NCI-H1436 treated with DMSO at 0.1 percent for 48 hours (cell line): ENCODE data around the gene IFI44L.
A peak's percentile ranks its signal among the peaks of the same experiment; 100 is the strongest.

ENCODE experiments used
- DNase-seq: peaks from one replicate; lab custom pipeline; 2025; lab: John Stamatoyannopoulos, UW

Gene IFI44L

DNA sequence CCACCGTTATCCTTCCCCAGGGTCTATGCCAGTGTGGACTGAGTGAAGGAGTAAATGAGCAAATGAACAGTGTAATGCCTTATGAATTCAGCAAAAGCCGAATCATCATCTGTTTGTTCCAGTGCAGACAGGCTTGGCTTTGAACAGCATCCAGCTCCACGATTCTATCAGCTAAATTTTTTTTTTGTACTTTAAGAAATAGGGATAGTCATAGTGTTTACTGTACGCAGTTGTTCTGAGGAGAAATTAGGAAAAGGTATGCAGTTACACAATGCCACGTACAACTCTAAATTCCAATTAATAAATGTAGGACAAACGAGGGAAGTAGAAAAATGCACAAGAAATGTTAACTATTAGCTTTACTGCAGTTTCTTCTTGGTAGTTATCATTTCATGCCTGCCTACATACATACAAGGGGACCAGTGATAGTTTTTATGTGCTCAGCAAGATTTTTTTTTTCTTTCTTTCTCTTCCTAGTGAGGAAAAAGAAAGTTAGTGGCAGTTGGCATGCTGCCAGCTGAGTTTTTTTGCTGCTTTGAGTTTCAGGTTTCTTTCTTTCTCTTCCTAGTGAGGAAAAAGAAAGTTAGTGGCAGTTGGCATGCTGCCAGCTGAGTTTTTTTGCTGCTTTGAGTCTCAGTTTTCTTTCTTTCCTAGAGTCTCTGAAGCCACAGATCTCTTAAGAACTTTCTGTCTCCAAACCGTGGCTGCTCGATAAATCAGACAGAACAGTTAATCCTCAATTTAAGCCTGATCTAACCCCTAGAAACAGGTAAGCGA, at the start of gene IFI44L:
Gene IFI44L (plus strand): TSS at position 646 of the 777 bp plus-strand sequence. CDS start 7,468 bp downstream, outside the sequence.
- DNase-seq: no peak

DNA sequence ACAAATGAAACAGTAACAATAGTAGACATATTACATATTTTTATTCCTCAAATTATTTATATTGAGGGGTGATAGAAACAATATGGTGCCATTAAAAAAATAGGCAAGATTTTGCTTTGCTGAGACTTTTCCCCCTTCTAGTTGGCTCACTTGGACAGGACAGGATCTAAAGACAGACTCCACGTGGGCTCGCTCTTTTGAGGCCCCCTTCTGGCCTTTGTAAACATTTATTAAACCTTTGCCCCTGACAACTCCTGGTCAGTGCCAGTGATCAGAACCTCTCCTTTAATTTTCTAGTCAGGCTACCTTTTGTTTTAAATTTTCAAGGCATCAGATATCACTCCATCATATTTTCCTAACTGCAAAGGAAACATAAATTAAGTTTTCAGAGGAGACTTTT, 49.7 kb upstream of the IFI44L start:
- no peak for DNase-seq

DNA sequence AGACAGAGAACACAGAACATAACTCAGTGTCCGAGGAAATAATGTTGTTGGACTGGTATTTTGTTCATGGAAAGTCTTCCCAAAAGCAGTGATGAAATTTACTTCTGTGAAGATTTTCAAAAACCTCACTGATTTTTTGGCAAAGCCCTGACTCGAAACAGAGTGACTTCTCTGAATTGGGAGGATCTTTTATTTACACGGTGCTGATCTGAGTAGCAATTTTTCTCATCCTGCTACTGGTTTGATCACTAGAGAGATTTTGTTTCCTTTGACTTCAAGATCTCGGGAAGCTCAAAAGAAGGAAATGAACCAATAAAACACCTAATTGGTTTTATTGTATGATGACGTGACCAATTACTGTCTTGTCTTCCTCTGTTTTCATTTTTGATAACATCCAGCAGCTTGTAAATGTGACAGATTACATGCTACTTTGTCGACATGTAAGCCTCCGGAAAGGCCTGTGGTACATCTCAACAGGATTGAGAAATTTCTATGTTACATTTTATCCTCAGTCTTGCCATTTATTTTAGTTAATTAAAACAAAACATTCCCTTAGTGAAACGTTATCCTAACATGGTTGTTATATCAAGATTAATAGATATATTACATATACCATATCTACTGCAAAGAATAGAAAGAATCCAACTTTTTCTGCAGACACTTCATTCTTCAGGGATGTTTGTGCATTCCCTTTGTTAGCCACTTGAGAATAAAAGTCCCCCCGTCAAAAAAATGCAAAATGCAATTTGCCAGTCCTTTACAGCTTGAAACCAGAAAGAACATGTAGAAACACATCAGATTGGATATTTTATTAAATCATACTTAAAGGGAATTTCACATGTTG, 42.8 kb upstream of the IFI44L start:
- DNase-seq: no peak

DNA sequence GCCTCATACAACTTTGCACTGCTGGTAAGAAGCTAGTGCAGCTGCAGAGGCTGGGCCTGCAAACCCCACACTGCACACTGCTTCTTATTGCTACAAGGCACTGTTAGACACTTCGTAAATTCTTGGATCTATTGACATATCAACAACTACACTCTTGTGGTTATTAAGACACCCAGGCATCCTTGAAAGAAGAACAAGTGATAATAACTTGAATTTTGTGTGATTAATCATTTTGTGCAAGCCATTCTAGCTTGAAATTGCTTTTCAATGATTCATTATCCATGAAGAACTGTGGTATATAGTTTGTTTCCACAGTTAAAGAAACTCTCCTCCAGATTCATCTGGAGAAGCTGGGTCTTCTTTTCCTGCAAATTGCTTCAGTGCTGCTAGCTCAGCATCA, 33.7 kb upstream of the IFI44L start:
- no peak for DNase-seq

DNA sequence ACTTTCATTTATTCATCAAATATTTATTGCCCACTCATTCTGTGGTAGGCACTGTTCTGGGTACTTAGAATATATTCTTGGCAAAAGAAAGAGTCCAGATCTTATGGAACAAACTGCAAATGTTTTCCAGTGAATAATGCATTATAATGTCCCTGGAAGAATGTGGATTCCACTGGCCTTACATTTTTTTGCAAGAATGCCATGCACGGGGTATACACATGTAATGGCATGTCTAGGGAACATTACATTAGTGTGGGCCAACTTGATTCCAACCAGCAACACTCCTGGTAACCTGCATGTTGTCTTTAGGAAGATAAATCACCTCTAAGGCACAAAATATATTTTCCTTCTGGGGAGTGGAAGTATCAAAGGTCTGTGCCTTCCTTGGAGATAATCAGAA, 33.0 kb upstream of the IFI44L start:
- no peak for DNase-seq

DNA sequence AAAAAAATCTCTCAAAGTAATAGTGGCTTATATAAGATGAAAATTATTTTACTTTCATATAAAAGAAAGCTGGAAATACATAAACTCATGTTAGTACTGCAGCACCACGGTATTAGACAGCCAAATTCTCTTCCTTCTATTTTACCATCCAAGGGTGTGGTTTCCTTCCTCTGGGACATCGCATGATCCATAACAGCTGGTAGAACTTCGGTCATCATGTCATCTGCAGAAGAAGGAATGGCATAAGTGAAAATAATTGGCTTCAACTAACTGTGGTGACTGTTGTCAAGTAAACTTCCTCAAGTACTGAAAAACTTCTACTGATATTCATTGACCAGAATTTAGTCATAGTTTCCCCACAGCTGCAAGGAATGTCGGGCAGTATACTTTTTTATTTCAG, 28.3 kb upstream of the IFI44L start:
- DNase-seq: no peak

DNA sequence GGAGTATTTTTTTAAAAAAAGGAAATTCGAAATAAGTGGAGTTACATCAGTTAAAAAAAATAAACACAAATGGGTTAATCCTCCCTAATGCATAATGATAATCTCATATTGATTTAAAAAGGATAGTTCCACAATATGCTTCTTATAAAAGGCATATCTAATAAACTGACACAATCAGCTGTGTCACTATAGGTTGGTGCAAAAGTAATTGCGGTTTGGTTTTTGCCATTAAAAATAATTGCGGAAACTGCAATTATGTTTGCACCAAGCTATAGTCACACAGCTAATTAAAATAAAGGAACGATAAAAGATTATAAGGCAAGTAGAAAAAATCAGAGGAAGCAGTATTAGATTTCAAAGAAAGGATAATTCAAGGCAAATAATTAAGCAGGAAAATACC, 21.0 kb upstream of the IFI44L start:
- DNase-seq: no peak

DNA sequence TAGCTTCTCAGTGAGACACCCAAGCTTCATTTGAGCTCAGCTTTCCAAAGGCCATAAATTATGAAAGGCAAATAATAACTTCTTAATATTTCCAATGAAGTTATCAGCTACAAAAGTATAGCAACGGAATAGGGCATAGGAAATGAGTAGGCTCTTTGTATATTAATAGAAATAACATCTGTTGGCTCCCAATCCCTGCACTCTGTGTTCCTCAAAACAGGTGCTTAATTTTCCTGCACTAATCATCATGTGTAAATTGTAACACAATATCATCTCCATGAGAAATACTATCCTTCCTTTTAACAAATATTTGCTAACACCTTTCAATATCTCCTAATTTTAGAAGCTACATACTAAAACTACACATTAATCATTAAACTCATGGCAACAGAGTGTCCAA, 19.2 kb upstream of the IFI44L start:
- DNase-seq: no peak

DNA sequence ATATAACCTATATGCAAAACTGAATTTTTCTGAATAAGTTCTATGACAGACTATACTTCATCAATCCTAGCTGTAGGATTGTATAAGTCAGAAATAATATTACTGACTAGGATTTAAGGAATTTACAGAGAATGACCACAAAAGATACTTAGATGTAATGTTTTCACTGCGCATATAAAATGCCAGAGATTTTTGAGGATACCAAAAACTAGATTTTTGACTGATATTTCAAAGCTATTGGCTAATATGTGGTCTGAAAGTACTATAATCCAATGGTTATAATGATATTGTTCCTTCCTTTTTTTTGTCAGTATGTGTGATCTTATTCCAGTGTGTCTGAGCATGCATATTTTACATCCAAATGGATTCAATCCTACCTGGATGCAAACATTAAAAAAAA, 17.0 kb upstream of the IFI44L start:
- no peak for DNase-seq

DNA sequence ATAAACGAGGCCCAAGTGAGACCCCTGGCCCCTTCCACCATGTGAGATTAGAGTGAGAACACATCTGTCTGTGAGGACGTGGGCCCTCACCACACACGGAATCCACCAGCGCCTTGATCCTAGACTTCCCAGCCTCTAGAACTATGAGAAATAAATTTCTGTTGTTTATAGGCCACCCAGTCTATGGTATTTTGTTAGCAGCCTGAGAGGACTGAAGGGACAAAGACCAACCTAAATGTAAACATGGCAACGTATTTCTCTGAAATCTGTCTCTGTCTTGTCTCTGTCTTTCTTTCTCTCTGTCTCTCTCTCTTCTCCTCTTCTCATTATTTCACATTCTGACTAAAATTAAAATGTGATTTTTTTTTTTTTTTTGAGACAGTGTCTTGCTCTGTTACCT, 15.6 kb upstream of the IFI44L start:
- no peak for DNase-seq

DNA sequence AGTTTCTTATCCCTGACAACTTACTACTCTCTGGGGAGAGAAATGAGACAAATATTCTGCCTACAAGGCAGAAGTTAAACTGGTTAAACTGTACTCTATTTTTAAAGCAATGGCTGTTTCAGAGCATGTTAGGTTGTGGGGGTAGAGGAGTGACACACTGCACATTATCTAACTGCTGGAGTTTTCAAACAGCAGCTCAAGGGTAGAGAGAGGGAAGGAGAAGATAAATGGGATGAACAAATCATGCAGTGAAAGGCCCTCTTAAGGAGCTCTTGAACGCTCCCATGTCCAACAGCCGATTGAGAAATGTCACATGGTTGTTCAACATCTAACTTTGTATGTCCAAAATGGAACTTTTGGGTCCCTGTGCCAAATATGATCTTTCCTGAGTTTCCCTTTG, 14.0 kb upstream of the IFI44L start:
- DNase-seq: no peak

DNA sequence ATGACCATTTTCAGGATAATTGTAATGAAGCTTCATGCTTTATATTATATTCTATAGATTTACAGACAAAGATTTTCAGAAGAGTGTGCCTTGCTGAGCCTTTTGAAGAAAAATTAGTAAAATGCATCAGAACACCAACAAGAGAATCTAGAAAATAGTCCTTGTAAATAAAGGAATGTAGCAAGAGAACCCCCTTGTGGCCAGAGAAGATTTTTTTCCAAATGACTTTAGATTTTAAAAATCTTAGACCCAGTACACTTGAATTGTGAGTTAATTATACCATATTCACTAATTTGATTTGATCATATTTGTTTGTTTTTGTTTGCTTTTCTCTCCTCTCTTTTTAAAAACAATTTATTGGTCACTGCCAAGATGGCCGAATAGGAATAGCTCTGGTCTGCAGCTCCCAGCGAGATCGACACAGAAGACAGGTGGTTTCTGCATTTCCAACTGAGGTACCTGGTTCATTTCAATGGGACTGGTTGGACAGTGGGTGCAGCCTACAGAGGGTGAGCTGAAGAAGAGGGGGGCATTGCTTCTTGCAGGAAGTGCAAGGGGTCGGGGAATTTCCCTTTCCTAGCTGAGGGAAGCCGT, 12.8 kb upstream of the IFI44L start:
- no peak for DNase-seq

DNA sequence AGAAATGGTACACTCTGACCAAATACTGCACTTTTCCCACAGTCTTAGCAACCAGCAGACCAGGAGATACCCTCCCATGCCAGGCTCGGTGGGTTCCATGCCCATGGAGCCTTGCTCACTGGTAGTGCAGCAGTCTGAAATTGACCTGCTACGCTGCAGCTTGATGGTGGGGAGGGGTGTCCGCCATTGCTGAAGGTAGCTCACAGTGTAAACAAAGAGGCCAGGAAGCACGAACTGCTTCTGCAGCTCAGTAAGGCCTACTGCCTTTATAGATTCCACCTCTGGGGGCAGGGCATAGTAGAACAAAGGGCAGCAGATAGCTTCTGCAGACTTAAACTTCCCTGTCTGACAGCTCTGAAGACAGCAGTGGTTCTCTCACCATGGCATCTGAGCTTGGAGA, 12.3 kb upstream of the IFI44L start:
- DNase-seq: no peak

DNA sequence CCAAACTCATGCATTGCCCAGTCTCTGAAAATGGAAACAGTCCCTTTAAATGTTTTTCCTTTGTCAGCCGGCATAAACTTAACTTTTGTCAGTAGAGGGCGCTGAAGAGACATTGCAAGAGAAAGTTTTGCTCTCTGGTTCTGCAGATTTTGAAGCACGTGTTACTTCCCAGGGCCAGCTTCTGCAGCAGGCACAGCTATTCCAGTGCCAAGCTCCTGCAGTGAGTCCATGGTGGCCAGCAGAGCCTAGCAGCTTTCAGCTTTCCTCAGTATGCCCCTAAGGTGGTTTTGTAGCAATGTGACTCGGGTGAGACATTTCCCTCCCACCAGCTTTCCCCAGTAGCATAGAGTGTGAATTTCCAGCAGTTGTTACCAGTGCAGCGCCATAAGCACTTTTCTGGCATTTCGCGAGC, 2.6 kb upstream of the IFI44L start:
- peak; percentile 34 for DNase-seq

DNA sequence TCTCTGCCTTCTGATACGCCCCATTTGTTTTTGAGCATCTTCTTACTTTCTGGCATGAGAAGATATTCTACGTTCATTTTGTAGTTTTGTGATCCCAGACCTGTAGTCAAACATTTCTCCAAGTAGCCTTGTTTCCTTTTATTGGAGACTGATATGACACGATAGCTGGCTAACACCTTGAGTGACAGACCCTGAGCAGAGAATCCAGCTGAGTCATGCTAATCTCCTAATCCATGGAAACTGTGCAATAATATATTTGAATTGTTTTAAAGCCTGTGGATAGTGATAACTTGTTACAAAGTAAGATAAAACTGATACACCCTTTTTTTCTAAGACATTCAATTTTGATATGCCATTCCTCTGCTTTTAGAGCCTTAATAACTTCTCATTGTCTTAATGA, 1.2 kb upstream of the IFI44L start:
- DNase-seq: no peak

DNA sequence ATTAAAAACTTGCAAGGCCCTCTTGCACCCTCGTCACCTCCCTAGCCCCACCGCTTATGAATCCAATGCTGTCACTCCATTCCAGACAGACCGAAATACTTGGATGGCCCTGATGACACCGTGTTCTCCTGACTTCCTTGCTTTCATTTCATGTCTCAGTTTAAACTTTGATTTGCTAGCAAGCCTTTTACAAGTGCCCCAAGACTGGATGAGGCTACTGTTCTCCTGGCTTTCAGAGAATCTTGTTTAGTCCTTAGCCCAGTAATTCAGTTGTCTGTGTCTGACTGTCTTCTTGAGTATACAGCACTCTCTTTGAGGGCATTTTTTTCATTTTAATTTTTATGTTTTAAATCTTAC, 824 bp upstream of the IFI44L start:
- no peak for DNase-seq

DNA sequence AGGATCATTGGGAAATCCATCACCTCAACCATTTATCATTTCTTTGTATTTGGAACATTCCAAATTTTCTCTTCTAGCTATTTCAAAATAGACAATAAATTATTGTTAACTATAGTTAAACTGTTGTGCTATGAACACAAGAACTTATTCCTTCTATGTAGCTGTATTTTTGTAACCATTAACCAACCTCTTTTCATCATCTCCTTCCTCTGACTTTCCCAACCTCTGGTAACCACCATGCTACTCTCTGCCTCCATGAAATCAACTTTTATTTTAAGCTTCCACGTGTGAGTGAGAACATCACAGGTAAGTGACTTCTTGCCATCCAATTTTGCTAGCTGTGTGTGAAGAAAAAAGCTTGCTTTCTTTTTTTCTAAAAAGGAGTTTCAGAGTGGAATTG, 418 bp downstream of the IFI44L start:
- no peak for DNase-seq

DNA sequence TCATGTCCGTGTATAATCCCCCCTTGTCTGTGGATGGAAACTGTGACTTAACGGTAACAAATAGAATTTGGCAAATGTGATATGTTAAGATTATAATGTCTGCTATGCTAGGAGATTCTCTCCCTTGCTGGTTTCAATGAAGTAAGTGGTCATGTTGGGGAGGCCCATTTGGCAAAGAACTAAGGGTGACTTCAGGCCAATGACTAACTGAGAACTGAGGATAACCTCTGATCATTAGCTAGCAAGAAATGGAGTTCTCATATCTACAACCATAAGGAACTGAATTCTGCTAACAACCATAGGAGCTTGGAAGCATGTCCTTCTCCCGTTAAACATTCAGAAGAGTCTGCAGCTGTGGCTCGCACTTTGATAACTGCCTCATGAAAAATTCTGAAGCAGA, 2.3 kb downstream of the IFI44L start:
- no peak for DNase-seq

DNA sequence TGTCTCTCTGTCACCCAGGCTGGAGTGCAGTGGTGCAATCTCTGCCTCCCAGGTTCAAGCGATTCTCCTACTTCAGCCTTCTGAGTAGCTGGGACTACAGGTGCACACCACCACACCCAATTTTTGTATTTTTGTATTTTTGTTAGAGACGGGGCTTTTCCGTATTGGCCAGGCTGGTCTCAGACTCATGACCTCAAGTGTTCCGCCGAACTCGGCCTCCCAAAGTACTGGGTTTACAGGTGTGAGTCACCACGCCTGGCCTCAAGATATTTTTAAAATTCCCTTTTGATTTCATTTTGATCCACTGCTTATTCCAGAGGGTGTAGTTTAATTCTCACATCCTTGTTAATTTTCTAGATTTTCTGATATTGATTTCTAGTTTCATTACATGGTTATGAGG, 3.8 kb downstream of the IFI44L start:
- DNase-seq: no peak

DNA sequence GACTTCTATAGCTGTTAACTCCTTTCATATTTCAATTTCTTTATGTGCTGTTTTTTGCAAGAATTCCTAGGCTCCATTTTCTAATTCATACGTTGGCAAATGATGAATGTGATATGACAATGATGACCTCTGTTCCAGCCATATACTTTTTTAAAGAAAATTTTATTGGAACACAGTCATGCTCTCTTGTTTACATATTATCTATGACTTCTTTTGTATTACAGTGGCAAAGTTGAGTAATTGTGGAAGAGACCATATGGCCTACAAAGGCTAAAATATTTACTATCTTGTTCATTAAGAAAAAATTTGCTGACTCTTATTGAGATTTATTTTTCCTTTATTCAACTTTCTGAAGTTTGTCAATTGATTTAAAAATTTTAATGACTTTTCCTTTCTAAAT, 7.1 kb downstream of the IFI44L start:
- no peak for DNase-seq

DNA sequence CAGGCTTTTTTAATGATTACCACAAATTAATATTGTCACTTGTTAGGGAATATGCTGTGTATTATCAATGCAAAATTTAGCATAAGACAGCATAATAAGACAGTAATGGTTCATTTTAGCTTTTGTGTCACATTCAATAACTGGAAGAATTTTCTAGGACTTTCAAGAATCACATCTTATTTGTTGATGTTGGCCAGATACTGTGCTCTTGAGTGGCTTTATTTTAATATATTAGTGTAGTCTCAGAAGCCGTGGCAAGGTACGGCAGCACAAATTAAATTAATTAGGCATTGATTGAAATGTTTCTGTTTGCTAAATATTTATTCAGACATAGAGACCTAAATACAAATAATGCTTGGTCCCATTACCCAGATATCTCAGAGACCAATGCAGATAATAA, 10.4 kb downstream of the IFI44L start:
- DNase-seq: no peak

DNA sequence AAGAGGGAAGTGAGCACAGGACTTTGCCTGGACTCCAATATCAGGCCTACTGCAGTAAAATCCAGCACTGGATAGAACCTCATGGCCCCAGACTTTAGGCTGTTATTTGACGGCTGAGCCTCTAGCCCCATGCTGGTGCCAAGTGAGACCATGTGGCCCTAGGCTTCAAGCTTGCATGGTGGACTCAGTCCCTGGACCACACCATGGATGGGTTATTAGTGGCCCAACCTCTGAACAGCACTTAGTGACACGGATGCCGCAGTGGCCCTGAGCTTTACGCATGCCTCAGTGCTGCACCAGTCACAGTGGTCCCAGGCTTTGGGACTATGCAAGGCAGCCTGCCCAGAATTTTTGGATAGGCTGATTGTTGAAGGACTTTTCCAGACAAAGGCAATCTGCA, 13.0 kb downstream of the IFI44L start:
- no peak for DNase-seq

DNA sequence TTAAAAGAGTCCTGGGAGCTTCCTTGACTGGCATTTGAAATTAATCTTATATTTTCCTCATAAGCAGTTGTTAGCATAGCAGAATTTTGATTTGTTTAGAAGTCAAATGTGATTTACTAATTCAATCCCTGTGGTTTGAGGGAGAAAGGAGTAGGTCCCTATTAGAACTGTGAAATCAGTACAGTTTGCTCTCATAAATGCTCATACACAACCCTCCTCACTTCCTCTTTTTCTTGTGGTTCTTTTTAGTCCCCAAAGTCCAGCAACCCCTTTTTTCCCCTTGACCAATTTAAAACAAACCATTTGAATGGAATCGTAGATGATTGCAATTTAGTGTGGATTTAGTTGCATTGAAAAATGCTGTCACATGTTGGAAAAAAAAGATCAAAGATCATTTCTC, 20.2 kb downstream of the IFI44L start:
- no peak for DNase-seq
